ENCODE measurements around the gene SORCS1. TPM values are rescaled to one million over a fixed set of nuclear protein-coding genes. Genes with fewer than 3 reads are reported as not detected.

Gene SORCS1
- total and polyA plus RNA-seq, 2 of the 13 experiments (the other 11 are each of a cell fraction or from before 2014, with no cell fraction given), result not detected

GRCh38 chr10:106982268-106982667, 182.2 kb downstream of the SORCS1 start (continued):
- TF ChIP-seq, protein P1, sequence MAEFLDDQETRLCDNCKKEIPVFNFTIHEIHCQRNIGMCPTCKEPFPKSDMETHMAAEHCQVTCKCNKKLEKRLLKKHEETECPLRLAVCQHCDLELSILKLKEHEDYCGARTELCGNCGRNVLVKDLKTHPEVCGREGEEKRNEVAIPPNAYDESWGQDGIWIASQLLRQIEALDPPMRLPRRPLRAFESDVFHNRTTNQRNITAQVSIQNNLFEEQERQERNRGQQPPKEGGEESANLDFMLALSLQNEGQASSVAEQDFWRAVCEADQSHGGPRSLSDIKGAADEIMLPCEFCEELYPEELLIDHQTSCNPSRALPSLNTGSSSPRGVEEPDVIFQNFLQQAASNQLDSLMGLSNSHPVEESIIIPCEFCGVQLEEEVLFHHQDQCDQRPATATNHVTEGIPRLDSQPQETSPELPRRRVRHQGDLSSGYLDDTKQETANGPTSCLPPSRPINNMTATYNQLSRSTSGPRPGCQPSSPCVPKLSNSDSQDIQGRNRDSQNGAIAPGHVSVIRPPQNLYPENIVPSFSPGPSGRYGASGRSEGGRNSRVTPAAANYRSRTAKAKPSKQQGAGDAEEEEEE (CRISPR knock-in tag; IDR thresholded peaks at IDR 0.05; ENCODE audit: borderline replicate concordance), result no peak

DNA sequence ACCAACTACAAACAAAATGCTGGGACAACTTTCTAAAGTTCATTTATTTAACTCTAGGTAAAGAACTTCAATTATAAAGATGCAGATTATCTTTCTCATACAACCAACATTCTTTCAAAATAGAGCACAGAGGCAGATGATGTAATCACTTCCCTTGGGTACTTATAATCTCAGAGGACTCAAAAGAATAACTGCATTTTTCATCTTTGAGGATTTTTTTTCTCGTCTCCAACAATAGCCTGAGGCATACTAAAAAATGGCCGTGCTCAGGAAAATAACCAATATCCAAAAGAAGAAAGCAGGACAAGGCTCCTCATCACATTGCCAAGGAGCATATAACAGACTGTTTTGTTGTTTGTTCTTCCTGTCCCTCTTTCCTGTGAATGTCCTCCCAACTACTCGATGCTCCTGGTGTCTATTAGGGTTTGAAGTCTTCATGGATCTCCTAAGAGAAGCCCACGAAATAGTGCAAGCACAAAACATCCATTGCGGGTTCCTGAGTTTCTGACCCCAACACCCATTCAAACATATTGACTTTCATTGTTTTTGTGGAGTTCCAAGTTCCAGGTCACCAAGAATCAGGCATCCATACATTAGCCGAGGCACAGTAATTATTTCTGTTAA, 182.9 kb downstream of the SORCS1 start:
- intact Hi-C loops (cut with micrococcal nuclease; ENCODE audit: unreplicated experiment), result no loop called here
- DNase-seq (ENCODE audit: low spot score) (no peak), FAIRE-seq (no peak), ATAC-seq (no peak)
- peaks cover 7% of the 10 kb centered on the region; the same call in 1 of the 2 replicates for H3K9me3 ChIP-seq (ENCODE audit: low read length)
- no peak for TF ChIP-seq ZFP82 (CRISPR knock-in tag; IDR thresholded peaks at IDR 0.05; ENCODE audit: borderline replicate concordance)
- no peak for TF ChIP-seq PRDM10 (CRISPR knock-in tag; IDR thresholded peaks at IDR 0.05; ENCODE audit: low read depth)
- TF ChIP-seq CREB1 (IDR thresholded peaks at IDR 0.05), result no peak
- no peak for TF ChIP-seq CREB1 (CRISPR knock-in tag; IDR thresholded peaks at IDR 0.05)
- no peak for TF ChIP-seq ZNF563 (CRISPR knock-in tag; IDR thresholded peaks at IDR 0.05)
- TF ChIP-seq ZNF75D (CRISPR knock-in tag; IDR thresholded peaks at IDR 0.05; ENCODE audit: borderline replicate concordance), result no peak
- no peak for TF ChIP-seq RXRB (CRISPR knock-in tag; IDR thresholded peaks at IDR 0.05; ENCODE audit: borderline replicate concordance)
- no peak for TF ChIP-seq NONO (IDR thresholded peaks at IDR 0.05)
- TF ChIP-seq NONO (CRISPR knock-in tag; conservative IDR thresholded peaks at IDR 0.05), result no peak
- TF ChIP-seq ZNF446 (CRISPR knock-in tag; IDR thresholded peaks at IDR 0.05), result no peak
- no peak for TF ChIP-seq PHB2 (IDR thresholded peaks at IDR 0.05; ENCODE audit: partially characterized antibody)
- TF ChIP-seq, protein P2, sequence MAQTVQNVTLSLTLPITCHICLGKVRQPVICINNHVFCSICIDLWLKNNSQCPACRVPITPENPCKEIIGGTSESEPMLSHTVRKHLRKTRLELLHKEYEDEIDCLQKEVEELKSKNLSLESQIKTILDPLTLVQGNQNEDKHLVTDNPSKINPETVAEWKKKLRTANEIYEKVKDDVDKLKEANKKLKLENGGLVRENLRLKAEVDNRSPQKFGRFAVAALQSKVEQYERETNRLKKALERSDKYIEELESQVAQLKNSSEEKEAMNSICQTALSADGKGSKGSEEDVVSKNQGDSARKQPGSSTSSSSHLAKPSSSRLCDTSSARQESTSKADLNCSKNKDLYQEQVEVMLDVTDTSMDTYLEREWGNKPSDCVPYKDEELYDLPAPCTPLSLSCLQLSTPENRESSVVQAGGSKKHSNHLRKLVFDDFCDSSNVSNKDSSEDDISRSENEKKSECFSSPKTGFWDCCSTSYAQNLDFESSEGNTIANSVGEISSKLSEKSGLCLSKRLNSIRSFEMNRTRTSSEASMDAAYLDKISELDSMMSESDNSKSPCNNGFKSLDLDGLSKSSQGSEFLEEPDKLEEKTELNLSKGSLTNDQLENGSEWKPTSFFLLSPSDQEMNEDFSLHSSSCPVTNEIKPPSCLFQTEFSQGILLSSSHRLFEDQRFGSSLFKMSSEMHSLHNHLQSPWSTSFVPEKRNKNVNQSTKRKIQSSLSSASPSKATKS (CRISPR knock-in tag; IDR thresholded peaks at IDR 0.05), result no peak
- TF ChIP-seq MTF2 (CRISPR knock-in tag; IDR thresholded peaks at IDR 0.05; ENCODE audit: borderline replicate concordance), result no peak
- TF ChIP-seq POLR2AphosphoS2 (IDR thresholded peaks at IDR 0.05; ENCODE audit: low read depth, low read length), result no peak
- H3K27ac ChIP-seq (ENCODE audit: extremely low read length, insufficient read depth, low read length), result no peak overlapping the region
- no TSS peak for BruUV-seq (replicated peaks)
- 9% methylated on average over 6 of the region's 6 CpGs for WGBS (ENCODE audit: low lambda C conversion rate)
- no peak overlapping the region for H3K9ac ChIP-seq (ENCODE audit: insufficient read depth, low read depth, low read length)
- no peak overlapping the region for H3K4me3 ChIP-seq (replicated peaks in 1 of 3; ENCODE audit: insufficient read depth in 1 of 3, low read depth in 2 of 3, low read length in 3 of 3)
- H3K36me3 ChIP-seq (replicated peaks in 1 of 2; ENCODE audit: control insufficient read depth in 1 of 2, insufficient read depth in 2 of 2, low read length in 2 of 2), result no peaks in the 10 kb centered on the region
- in situ Hi-C loops (cut with HindIII; ENCODE audit: extremely low pct_ligation_motif_present, low pct_unique_long_range_greater_than_20kb), result no loop called here
- H3K4me1 ChIP-seq (ENCODE audit: insufficient read depth, low read length), result no peaks in the 10 kb centered on the region
- no peak overlapping the region for H3K4me2 ChIP-seq (ENCODE audit: low read depth, low read length)
- no peaks in the 10 kb centered on the region for H4K20me1 ChIP-seq (ENCODE audit: insufficient read depth, low read length)
- no peaks in the 10 kb centered on the region for H3K79me2 ChIP-seq (ENCODE audit: insufficient read depth, low read length)
- H2AFZ ChIP-seq (ENCODE audit: low read length), result no peak overlapping the region
- ChIA-PET POLR2A (no interaction called here), CTCF (ENCODE audit: low intra/inter-chr PET ratio, low total read pairs) (no interaction called here)
- no peaks in the 10 kb centered on the region for H3K27me3 ChIP-seq (ENCODE audit: control insufficient read depth in 1 of 2, insufficient read depth in 2 of 2, low read length in 2 of 2)

All from HepG2 (cell line).